Coronary artery (tissue), 2 donors: ENCODE measurements around the gene CMPK1.

Experiments
- DNase-seq: peaks from one replicate; pipeline ENCODE4 v3.0.0-alpha.2; 2017; ENCODE audit warnings: low spot score
- H3K27ac ChIP-seq, 2 donors: fragments of 200-600 bp; sonication (generic); one replicate each; pipeline ENCODE4 v1.5.1; 2016 to 2019
- H3K4me3 ChIP-seq: fragments of 200-600 bp; sonication (generic); 2 replicates; pipeline ENCODE4 v1.5.1; 2016; ENCODE audit warnings: mild to moderate bottlenecking, moderate library complexity
- TF ChIP-seq, protein P1 (sequence below): fragments of 200-600 bp; sonication (generic); IDR thresholded peaks from one replicate; pipeline ENCODE4 v1.5.1; 2019; ENCODE audit warnings: antibody characterized with exemption

Gene CMPK1

DNA sequence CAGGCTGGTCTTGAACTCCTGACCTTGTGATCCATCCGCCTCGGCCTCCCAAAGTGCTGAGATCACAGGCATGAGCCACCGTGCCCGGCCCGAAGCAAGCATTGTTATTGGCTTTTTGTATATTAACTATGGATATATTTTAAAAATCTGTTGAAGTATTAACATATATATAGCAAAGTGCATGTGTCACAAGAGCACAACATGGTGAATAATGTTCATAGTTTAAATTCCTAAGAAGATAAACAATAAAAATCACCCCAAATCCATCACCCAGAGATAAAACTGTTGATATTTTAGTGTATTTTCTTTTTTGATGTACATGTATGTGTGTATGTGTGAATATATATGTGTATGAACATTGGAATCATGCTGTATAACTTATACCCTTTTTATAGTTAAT, 73.4 kb downstream of the CMPK1 start:
- no peak overlapping the region for H3K27ac ChIP-seq
- no peak overlapping the region for H3K4me3 ChIP-seq
- TF ChIP-seq, protein P1, sequence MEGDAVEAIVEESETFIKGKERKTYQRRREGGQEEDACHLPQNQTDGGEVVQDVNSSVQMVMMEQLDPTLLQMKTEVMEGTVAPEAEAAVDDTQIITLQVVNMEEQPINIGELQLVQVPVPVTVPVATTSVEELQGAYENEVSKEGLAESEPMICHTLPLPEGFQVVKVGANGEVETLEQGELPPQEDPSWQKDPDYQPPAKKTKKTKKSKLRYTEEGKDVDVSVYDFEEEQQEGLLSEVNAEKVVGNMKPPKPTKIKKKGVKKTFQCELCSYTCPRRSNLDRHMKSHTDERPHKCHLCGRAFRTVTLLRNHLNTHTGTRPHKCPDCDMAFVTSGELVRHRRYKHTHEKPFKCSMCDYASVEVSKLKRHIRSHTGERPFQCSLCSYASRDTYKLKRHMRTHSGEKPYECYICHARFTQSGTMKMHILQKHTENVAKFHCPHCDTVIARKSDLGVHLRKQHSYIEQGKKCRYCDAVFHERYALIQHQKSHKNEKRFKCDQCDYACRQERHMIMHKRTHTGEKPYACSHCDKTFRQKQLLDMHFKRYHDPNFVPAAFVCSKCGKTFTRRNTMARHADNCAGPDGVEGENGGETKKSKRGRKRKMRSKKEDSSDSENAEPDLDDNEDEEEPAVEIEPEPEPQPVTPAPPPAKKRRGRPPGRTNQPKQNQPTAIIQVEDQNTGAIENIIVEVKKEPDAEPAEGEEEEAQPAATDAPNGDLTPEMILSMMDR, result no peak
- DNase-seq, result no peak

DNA sequence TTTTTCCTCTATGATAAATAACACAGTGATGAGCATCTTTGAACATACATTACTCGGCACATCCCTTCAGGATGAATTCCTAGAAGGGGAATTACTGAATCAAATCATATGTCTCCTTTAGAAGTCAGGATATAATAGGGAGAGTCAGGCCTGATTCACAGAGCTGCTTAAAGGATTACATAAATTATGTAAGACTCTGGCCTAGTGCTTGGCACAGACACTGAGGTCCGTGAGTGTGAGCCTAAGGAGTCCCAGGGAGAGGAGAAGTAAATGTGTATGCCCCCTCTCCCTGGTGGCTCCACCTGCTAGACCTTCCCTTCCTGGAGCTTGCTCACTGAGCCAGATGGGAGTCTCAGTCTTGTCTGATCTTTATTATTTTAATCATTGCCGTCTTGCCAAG, 73.9 kb downstream of the CMPK1 start:
- no peak overlapping the region for H3K27ac ChIP-seq
- TF ChIP-seq, protein P1, result no peak
- no peak for DNase-seq
- H3K4me3 ChIP-seq, result no peak overlapping the region

DNA sequence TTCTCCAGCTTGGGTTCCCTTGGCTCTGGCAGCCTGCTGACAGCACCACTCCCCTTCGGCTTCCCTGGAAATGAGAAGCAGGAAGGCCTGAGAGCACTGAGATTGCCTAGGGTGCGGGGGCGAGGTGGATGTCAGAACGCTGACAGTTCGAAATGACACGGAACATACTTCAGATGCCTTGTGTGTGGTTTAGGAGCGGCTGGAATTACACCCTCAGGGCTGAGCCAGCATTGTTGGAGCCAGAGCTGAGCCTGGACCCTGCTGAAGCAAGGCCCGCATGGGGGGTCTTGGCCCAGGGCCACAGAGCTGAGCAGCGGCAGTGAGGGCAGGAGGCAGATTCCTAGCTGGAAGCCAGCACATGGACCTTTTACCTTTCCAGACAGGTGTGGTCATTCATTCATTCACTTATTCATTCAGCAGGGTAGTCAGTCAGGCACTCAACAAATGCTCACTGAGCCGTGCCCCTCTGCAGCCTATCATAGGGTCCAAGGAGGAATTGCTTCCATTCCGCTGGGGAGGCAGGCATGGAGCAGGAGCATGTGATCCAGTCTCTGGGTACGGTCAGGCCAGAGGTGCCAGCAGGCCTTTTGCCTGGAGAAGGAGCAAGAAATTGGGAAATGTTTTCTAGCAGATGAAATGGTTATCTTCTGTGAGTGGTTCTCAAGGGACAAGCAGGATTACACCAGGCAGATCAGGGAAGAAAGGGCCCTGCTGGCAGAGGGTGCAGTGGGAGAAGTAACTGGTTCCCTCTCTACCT, 75.9 kb downstream of the CMPK1 start:
- DNase-seq, result no peak
- Histone ChIP-seq H3K4me3 (no peak overlapping the region), H3K27ac (no peak overlapping the region)
- TF ChIP-seq, protein P1, result no peak

DNA sequence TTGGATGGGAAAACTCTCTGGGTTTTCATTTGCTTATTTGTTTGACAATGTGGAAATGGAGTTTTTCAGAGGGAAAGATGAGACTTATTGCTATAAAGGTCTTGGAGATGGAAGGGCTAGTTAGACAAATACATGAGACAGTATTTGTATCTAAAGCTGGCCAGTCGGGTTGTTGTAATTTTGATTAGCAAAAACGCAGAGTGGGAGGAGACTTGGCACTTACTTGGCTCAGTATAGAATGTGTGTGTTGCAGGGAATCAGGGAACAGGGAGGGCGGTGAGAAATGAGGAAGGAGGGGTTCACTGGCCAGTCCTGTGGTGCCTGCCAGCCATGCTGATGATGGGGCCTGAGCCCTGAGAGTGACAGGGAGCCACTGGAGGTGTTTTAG, 76.5 kb downstream of the CMPK1 start:
- H3K27ac ChIP-seq, result no peak overlapping the region
- TF ChIP-seq, protein P1, result no peak
- no peak overlapping the region for H3K4me3 ChIP-seq
- no peak for DNase-seq

DNA sequence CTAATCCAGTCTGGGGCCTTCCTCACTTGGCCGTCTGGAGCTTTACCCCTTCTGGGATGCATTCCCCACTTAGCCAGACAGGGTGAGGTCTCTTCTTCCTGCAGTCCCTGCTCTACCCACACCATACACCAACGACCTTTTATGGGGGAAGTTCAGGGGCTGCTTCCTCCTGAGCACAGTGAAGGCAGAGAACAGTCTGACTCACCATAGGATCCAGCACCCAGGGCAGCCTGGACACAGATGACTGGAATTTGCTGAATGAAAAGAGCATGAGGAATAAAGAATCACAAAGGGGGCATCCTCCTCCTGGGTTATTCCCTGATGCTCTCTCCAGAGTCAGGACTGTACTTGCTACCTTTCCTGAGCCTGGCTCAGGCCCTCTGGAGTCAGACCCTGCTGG, 77.8 kb downstream of the CMPK1 start:
- TF ChIP-seq, protein P1, result no peak
- Histone ChIP-seq H3K27ac (no peak overlapping the region), H3K4me3 (no peak overlapping the region)
- DNase-seq, result no peak

DNA sequence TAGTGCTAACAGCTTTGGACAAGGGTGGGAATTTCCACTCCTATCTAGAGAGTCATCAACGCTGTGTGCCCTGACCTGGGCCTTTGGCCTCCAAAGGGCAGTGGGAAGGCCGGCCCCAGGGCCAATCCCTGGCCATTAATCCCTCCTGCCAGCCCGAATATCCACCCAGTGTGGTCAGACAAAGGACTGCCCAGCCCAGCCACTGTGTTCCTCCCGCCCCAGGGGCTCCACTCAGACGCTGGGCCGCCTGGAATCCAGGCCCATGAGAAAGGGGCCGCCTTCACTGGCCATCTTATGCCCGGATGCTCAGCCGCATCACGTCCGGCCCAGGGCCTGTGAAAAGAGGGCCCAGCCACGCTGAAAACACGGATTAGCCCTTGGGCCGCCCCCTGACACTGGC, 78.8 kb downstream of the CMPK1 start:
- TF ChIP-seq, protein P1, result no peak
- DNase-seq, result no peak
- H3K4me3 ChIP-seq, result no peak overlapping the region
- H3K27ac ChIP-seq, result no peak overlapping the region

DNA sequence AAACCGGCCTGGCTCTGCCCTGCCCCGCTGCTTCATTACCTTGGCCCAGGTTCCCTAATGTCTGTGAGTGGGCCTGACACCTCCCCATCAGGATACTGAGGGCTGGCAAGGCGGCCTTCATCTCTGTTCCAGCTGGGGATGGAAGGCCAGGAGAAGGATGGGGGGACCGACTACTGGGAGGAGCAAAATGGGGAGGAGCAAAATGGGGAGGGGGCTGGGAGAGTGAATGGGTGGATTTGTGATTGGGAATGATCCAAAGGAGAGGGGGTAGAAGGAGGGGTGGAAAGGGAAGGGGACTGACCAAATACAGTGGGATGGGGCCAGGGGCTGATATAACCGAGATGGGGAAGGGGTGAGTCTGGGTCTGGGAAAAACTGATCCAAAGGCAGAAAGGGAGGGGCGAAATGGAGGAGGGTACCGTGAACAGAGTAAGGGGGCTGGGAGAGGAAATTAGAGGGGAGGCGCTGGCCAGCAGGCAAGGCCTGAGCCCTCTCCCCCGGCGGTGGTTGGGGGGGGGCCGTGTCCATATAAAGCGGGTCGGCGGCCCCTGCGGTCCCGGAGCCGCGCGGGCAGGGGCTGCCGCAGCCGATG, 82.2 kb downstream of the CMPK1 start, which contains the start of gene FOXE3:
TSS of gene FOXE3 (plus strand) at position 558 of the 591 bp plus-strand sequence. CDS start at position 589, 31 bp downstream.
- Histone ChIP-seq H3K27ac (no peak within 1 kb of the TSS), H3K4me3 (peak within 1 kb of the TSS; percentile 63)
- TF ChIP-seq, protein P1, result no peak
- DNase-seq, result no peak
